Measurements from ENCODE around the gene MYO1C. TPM values are rescaled to one million over a fixed set of nuclear protein-coding genes. Genes with fewer than 3 reads are reported as not detected.

The MYO1C gene, protein sequence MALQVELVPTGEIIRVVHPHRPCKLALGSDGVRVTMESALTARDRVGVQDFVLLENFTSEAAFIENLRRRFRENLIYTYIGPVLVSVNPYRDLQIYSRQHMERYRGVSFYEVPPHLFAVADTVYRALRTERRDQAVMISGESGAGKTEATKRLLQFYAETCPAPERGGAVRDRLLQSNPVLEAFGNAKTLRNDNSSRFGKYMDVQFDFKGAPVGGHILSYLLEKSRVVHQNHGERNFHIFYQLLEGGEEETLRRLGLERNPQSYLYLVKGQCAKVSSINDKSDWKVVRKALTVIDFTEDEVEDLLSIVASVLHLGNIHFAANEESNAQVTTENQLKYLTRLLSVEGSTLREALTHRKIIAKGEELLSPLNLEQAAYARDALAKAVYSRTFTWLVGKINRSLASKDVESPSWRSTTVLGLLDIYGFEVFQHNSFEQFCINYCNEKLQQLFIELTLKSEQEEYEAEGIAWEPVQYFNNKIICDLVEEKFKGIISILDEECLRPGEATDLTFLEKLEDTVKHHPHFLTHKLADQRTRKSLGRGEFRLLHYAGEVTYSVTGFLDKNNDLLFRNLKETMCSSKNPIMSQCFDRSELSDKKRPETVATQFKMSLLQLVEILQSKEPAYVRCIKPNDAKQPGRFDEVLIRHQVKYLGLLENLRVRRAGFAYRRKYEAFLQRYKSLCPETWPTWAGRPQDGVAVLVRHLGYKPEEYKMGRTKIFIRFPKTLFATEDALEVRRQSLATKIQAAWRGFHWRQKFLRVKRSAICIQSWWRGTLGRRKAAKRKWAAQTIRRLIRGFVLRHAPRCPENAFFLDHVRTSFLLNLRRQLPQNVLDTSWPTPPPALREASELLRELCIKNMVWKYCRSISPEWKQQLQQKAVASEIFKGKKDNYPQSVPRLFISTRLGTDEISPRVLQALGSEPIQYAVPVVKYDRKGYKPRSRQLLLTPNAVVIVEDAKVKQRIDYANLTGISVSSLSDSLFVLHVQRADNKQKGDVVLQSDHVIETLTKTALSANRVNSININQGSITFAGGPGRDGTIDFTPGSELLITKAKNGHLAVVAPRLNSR
- 78.6 and 80.2 TPM in 2 replicates for total RNA-seq (2021; fragmentation: NEBNext Ultra II Directional; extraction: Animal tissue kit (Norgen Biotek cat#: 25700))
- polyA plus RNA-seq (2011; rRNA removed), result 40.1 and 52.4 TPM in 2 replicates
- 44.8 TPM for polyA plus RNA-seq (2011; cell fraction: cytosol; rRNA removed)
- 101 TPM for polyA plus RNA-seq (2011; cell fraction: nucleus; rRNA removed)
- 42.7 to 57.4 TPM (median 55.0 TPM) in 4 replicates for polyA plus RNA-seq (2012, experiment 1 of 2)
- 52.1 TPM for polyA plus RNA-seq (2012, experiment 2 of 2)
- polyA plus RNA-seq (2013, experiment 1 of 2), result 32.7 TPM
- polyA plus RNA-seq (2013, experiment 2 of 2), result 31.0 TPM
- polyA minus RNA-seq (2011; rRNA and poly(A)+ RNA removed), result 116 and 124 TPM in 2 replicates
- 57.5 TPM for polyA minus RNA-seq (2011; cell fraction: cytosol; rRNA and poly(A)+ RNA removed)
- polyA minus RNA-seq (2011; cell fraction: nucleus; rRNA and poly(A)+ RNA removed), result 44.3 TPM
- long read RNA-seq, experiment 1, full-length matches to known transcripts, result 5 of 42 reads
- long read RNA-seq, experiment 1, partial matches to known transcripts, result 12 of 42 reads
- long read RNA-seq, experiment 1, other reads (novel, unspliced or antisense), result 25 of 42 reads
- long read RNA-seq, experiment 2, partial matches to known transcripts, result 1 of 1 reads
- long read RNA-seq, experiment 2, other reads (novel, unspliced or antisense), result 0 of 1 reads

DNA sequence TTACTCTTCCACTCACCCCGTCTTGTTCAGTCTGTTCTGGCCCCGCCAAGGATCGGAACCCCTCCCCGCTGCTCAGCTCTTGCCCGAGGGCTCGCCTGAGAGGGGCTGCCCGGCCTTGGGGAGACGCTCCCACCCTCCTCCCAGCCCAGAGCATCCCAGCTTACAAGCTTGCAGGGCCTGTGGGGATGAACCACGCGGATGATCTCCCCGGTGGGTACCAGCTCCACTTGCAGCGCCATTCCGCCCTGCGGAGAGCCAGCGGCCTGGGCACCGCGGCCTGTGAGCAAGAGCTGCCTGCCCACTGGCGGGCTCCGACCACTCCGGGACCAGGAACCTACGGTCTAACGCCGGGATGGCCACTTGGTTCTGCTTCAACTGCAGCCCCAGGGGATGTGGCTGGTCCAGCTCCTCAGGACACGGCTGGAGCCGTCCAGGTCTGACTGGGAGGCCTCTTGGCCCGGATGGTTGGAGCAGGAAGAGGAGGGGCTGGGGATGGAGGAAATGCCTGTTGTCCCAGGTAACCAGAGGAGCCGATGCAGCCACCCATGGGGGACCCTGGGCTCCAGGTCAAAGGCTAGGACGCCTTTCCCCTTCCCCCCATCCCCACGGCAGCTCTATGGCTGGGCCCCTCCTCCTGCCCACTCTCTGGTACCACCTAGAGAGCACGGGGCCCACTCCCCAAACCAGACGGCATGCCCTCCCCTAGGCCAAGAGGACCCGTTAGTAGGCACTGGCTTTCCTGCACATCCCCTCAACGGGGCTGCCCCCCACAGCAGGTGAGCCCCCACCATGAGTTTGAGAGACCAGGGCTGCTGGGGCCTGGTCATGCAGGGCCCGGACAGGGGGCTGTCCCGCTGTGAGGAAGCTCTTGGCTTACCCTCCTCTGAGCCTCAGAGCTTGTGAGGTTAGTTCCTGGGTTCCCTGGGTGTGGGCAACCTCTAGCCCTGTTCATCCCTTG is at the start of gene MYO1C:
MYO1C (minus strand) TSS at position 438 of the 958 bp plus-strand sequence; CDS start at position 239, 199 bp downstream.
- Histone ChIP-seq H4K91ac (replicated peaks; ENCODE audit: insufficient read length, low read length) (peak within 1 kb of the TSS; percentile 73), H3K9ac (replicated peaks in 1 of 4; ENCODE audit: extremely low read depth in 1 of 4, low read depth in 3 of 4, low read length in 3 of 4) (peak within 1 kb of the TSS in 3 of 4 experiments; percentile 13 to 36 (median 20); a peak in 4 of 7 replicates), H2AFZ (ENCODE audit: low read length) (no peak within 1 kb of the TSS), H3K14ac (ENCODE audit: insufficient read length) (no peak within 1 kb of the TSS), H3K4me1 (replicated peaks in 1 of 4; ENCODE audit: control insufficient read depth in 3 of 4, insufficient read depth in 4 of 4, low read length in 3 of 4) (peaks cover 0 to 16% (median 10%) of the 10 kb centered on the region in 4 experiments; a peak in 5 of 7 replicates), H3K4ac (replicated peaks; ENCODE audit: insufficient read length, low read depth, low read length) (peak within 1 kb of the TSS; percentile 87), H3K56ac (replicated peaks; ENCODE audit: insufficient read length, low read depth, low read length) (no peak within 1 kb of the TSS), H3K9me3 (ENCODE audit: insufficient read depth in 2 of 2, low read depth in 1 of 2, low read length in 1 of 2) (no peaks in the 10 kb centered on the region), H4K8ac (ENCODE audit: extremely low read depth, insufficient read depth, low read length) (no peak within 1 kb of the TSS; the same call in 1 of the 2 replicates), H3K23ac (ENCODE audit: insufficient read length) (no peak within 1 kb of the TSS), H2BK20ac (ENCODE audit: low read length) (0 out of 2 replicates have a peak within 1 kb of the TSS, but pooled peaks have one; percentile 72), H2BK5ac (ENCODE audit: low read depth, low read length) (no peak within 1 kb of the TSS), H2BK12ac (ENCODE audit: low read depth, low read length) (peak within 1 kb of the TSS; percentile 50; the same call in 1 of the 2 replicates), H3K79me2 (ENCODE audit: control insufficient read depth in 1 of 2, insufficient read depth in 2 of 2, low read length in 2 of 2) (no peaks in the 10 kb centered on the region), H4K20me1 (replicated peaks in 1 of 2; ENCODE audit: control insufficient read depth in 1 of 2, insufficient read depth in 2 of 2, low read length in 2 of 2) (peaks cover 2 to 7% of the 10 kb centered on the region in 2 experiments), H3K4me2 (ENCODE audit: insufficient read depth in 1 of 2, low read depth in 2 of 2, low read length in 2 of 2) (peak within 1 kb of the TSS; percentile 55 to 95), H3K36me3 (ENCODE audit: control insufficient read depth in 2 of 4, insufficient read depth in 4 of 4, low read length in 3 of 4) (peaks cover 0 to 5% (median 0%) of the 10 kb centered on the region in 4 experiments; a peak in 2 of 8 replicates), H3K27ac (ENCODE audit: low read depth, low read length) (no peak within 1 kb of the TSS), H3K27me3 (replicated peaks in 1 of 4; ENCODE audit: control insufficient read depth in 3 of 4, extremely low read depth in 1 of 4, insufficient read depth in 3 of 4, low read length in 3 of 4) (no peaks in the 10 kb centered on the region), H4K5ac (ENCODE audit: insufficient read length, low read depth, low read length) (peak within 1 kb of the TSS; percentile 60), H3K18ac (ENCODE audit: extremely low read depth, low read length) (peak within 1 kb of the TSS; percentile 68), H2AK5ac (ENCODE audit: low read depth, low read length) (0 out of 2 replicates have a peak within 1 kb of the TSS, but pooled peaks have one; percentile 15), H2BK120ac (replicated peaks; ENCODE audit: low read depth, low read length) (no peak within 1 kb of the TSS), H3K4me3 (ENCODE audit: extremely low read depth in 1 of 4, insufficient read depth in 2 of 4, low read depth in 3 of 4, low read length in 4 of 4) (peak within 1 kb of the TSS; percentile 63 to 92 (median 72)), H2BK15ac (ENCODE audit: low read length) (0 out of 2 replicates have a peak within 1 kb of the TSS, but pooled peaks have one; percentile 12), H3K23me2 (ENCODE audit: low read depth, low read length) (peaks cover 10% of the 10 kb centered on the region; the same call in 1 of the 2 replicates), H3K79me1 (ENCODE audit: low read depth, low read length) (no peaks in the 10 kb centered on the region; the same call in 1 of the 2 replicates)
- DNase-seq (ENCODE audit: low read depth in 1 of 2, low spot score in 2 of 2) (peak in 1 of 2 experiments; percentile 78), FAIRE-seq (no peak)
- ChIA-PET POLR2A (ENCODE audit: partially characterized antibody) (interaction anchor here (0.6 to 1.8 kb wide), 13 partner anchors 9 to 224 kb away, joined by 3 to 30 read pairs (median 4); partner anchors contain the start of genes CRK and INPP5K), CTCF (ENCODE audit: partially characterized antibody) (interaction anchor here (0.6 to 2.2 kb wide), 10 partner anchors 8 to 155 kb away, joined by 3 to 13 read pairs (median 4); partner anchors contain the start of gene INPP5K)
- 32% methylated on average over 35 of the region's 35 CpGs; no CpG with 5 or more reads in 1 of the 2 experiments for WGBS, 2 experiments (ENCODE audit: extremely low coverage in 1 of 2, insufficient coverage in 1 of 2, insufficient read length in 1 of 2, insufficient replicate concordance in 2 of 2, low coverage in 1 of 2, low lambda C conversion rate in 2 of 2, missing lambda C conversion rate in 1 of 2)
